ENCODE data around the gene PRKCA.

DNA sequence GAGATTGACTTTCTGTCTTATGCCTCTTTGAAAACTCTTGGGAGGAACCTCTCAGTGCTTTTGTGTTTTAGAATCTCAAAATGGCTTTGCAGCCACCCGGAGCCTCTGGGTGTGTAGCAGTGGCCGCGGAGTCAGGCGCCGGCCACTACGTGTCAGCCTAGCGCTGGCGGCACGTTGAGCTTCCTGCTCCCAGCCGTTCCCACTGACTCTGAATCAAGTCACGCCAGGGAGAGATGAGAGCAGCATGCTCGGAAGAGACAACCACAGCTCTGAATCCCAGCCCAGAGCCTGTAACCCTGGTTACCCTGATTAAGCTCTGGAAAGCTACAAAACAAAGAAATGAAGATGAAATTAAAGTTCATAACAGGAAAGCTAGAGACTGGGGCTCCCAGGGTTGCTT lies 435.1 kb downstream of the PRKCA start:
- TF ChIP-seq, protein P1, sequence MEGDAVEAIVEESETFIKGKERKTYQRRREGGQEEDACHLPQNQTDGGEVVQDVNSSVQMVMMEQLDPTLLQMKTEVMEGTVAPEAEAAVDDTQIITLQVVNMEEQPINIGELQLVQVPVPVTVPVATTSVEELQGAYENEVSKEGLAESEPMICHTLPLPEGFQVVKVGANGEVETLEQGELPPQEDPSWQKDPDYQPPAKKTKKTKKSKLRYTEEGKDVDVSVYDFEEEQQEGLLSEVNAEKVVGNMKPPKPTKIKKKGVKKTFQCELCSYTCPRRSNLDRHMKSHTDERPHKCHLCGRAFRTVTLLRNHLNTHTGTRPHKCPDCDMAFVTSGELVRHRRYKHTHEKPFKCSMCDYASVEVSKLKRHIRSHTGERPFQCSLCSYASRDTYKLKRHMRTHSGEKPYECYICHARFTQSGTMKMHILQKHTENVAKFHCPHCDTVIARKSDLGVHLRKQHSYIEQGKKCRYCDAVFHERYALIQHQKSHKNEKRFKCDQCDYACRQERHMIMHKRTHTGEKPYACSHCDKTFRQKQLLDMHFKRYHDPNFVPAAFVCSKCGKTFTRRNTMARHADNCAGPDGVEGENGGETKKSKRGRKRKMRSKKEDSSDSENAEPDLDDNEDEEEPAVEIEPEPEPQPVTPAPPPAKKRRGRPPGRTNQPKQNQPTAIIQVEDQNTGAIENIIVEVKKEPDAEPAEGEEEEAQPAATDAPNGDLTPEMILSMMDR (IDR thresholded peaks at IDR 0.05): no peak
- no peak for TF ChIP-seq ZFX (IDR thresholded peaks at IDR 0.05; ENCODE audit: borderline replicate concordance)
